ENCODE results near the gene PPP1CB.

GRCh38 chr2:28725021-28725711 lies 26.5 kb upstream of the PPP1CB start:
- no peak for TF ChIP-seq POLR2A (IDR thresholded peaks at IDR 0.05)
- no peak for TF ChIP-seq CTCF (IDR thresholded peaks at IDR 0.05)
